Measurements from ENCODE around the gene CST9L. TPM values are rescaled to one million over a fixed set of nuclear protein-coding genes. Genes with fewer than 3 reads are reported as not detected.

The CST9L gene
- total and polyA plus RNA-seq, 2 donors = 0.09 TPM; not detected in 1

DNA sequence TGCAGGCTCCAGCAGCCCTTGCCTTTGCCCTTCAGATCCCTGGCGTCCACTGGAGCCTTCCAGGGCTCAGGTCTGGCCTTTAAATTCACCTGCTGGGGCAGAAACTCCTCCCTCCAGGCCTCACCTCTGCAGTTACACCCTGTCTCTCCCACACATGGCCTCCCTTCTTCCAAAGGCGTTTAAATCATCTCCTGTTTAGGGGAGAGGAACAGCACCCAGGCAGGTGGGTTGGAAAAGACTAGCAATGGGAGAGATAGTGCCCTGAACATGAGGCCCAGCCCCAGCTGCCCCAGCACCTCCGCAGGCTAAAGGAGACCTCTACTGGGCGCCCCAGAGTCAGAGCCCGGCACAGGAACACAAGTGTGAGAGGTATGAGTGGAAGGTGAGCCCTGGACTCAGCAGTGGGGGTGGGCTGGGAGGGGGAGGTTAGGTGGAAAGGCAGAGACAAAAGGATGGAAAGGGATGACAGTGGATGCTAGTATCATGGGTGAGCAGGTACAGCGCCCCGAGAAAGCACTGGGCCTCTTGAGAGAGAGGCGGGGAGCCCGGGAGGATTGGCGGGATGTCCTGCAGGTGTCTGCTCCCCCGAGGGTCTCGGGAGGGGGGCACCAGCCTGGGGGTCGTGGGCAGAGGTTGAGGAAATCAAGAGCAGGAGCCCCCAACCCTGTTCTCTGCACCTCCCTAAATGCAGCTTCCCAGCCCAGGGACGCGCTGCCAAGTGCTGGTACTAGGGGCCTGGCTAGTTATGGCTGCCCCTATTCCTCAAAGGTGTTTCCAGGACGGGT is 37.8 kb upstream of the CST9L start, which contains the start of gene CST9:
TSS of gene CST9 (minus strand) at position 51 of the 785 bp plus-strand sequence. CDS start 53 bp downstream, outside the sequence.
- H3K4me1 ChIP-seq (ENCODE audit: control insufficient read depth in 2 of 2, insufficient read depth in 2 of 2, low read length in 2 of 2) = peaks cover 2 to 47% of the 10 kb centered on the region in 2 donors
- H3K27ac ChIP-seq (ENCODE audit: low read depth in 1 of 2, low read length in 1 of 2) = peak within 1 kb of the TSS in 1 of 2 donors; percentile 48
- H3K36me3 ChIP-seq (ENCODE audit: control insufficient read depth in 2 of 2, insufficient read depth in 2 of 2, low read length in 1 of 2) = no peaks in the 10 kb centered on the region
- DNase-seq (ENCODE audit: low read depth in 6 of 9, low spot score in 9 of 9) = no peak
- H3K9me3 ChIP-seq (ENCODE audit: control insufficient read depth in 2 of 2, insufficient read depth in 1 of 2, low read length in 1 of 2) = peaks cover 0 to 3% of the 10 kb centered on the region in 2 donors
- H3K27me3 ChIP-seq (ENCODE audit: control insufficient read depth in 2 of 2, insufficient read depth in 1 of 2, low read length in 1 of 2) = no peaks in the 10 kb centered on the region
- no peak within 1 kb of the TSS for H3K4me3 ChIP-seq (ENCODE audit: low read length in 2 of 2)
- WGBS = 70% methylated on average over 16 of the region's 16 CpGs

DNA sequence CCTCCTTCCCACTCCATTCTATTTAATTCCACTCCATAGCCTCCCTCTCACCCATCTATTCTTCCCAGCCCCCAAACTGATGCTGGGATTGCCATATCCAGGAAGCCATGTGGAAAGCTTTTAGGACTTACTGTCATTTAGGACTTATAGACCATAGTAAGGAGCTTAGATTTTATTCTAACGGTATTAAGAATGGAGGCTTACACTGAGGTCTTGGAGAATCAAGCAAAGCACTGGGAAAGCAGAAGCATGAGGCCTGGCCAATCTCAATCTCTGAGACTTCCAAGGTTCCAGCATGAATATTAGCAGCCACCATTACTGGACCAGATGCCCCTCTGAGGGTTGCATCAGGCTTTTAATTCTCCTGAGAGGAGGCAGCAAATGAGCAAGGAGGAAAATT is 36.0 kb upstream of the CST9L start:
- no peak overlapping the region for H3K4me3 ChIP-seq (ENCODE audit: low read length in 2 of 2)
- peaks cover 2 to 51% of the 10 kb centered on the region in 2 donors for H3K4me1 ChIP-seq (ENCODE audit: control insufficient read depth in 2 of 2, insufficient read depth in 2 of 2, low read length in 2 of 2)
- no peaks in the 10 kb centered on the region for H3K36me3 ChIP-seq (ENCODE audit: control insufficient read depth in 2 of 2, insufficient read depth in 2 of 2, low read length in 1 of 2)
- WGBS = 97% methylated on average over 1 of the region's 1 CpG
- no peak overlapping the region for H3K27ac ChIP-seq (ENCODE audit: low read depth in 1 of 2, low read length in 1 of 2)
- peaks cover 0 to 3% of the 10 kb centered on the region in 2 donors for H3K9me3 ChIP-seq (ENCODE audit: control insufficient read depth in 2 of 2, insufficient read depth in 1 of 2, low read length in 1 of 2)
- DNase-seq (ENCODE audit: low read depth in 6 of 9, low spot score in 9 of 9) = no peak
- no peaks in the 10 kb centered on the region for H3K27me3 ChIP-seq (ENCODE audit: control insufficient read depth in 2 of 2, insufficient read depth in 1 of 2, low read length in 1 of 2)

DNA sequence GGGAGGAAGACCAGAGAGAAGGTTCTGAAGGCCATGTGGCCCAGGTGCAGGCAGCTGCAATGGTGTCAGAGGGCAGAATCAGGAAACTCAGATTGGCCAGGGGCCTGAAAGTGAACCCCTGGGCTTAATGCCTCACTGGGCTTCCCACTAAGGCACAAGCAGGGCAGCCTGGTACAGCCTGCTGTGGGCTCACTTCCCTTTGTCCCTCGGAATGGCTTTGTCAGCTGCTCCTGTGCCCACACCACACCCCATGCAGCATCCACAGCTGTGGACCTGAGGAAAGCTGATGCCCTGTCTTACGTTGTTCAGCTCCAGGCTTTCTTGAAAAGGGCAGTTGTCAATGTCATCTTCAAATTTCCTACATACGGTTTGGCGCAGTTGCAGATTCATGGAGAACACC is 35.0 kb upstream of the CST9L start:
- Histone ChIP-seq H3K36me3 (ENCODE audit: control insufficient read depth in 2 of 2, insufficient read depth in 2 of 2, low read length in 1 of 2) (no peaks in the 10 kb centered on the region), H3K27me3 (ENCODE audit: control insufficient read depth in 2 of 2, insufficient read depth in 1 of 2, low read length in 1 of 2) (no peaks in the 10 kb centered on the region), H3K9me3 (ENCODE audit: control insufficient read depth in 2 of 2, insufficient read depth in 1 of 2, low read length in 1 of 2) (peaks cover 0 to 3% of the 10 kb centered on the region in 2 donors), H3K4me1 (ENCODE audit: control insufficient read depth in 2 of 2, insufficient read depth in 2 of 2, low read length in 2 of 2) (peaks cover 2 to 51% of the 10 kb centered on the region in 2 donors), H3K27ac (ENCODE audit: low read depth in 1 of 2, low read length in 1 of 2) (no peak overlapping the region), H3K4me3 (ENCODE audit: low read length in 2 of 2) (no peak overlapping the region)
- DNase-seq (ENCODE audit: low read depth in 6 of 9, low spot score in 9 of 9) = no peak
- 93% methylated on average over 4 of the region's 4 CpGs for whole genome bisulfite sequencing

DNA sequence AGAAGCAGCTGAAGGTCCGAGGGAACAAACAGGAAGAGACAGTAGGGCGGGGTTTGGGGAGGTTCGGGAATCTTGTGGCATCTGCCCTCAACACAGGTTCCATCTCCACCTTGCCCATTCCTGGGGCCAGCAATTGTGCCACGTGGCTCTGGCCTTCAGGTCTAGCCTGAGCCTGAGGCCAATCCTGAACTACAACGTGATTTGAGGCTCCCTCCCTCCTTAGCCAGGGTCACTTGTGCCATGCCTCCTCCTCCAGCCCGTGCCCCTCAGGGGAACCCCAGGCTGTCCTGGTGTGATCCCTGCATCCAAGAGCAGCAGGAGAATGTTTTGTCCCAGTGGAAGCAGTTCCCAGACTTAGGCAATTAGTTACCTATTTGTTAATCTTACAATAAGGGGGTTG is 34.4 kb upstream of the CST9L start:
- Histone ChIP-seq H3K4me1 (ENCODE audit: control insufficient read depth in 2 of 2, insufficient read depth in 2 of 2, low read length in 2 of 2) (peaks cover 2 to 51% of the 10 kb centered on the region in 2 donors), H3K4me3 (ENCODE audit: low read length in 2 of 2) (no peak overlapping the region), H3K9me3 (ENCODE audit: control insufficient read depth in 2 of 2, insufficient read depth in 1 of 2, low read length in 1 of 2) (peaks cover 0 to 3% of the 10 kb centered on the region in 2 donors), H3K36me3 (ENCODE audit: control insufficient read depth in 2 of 2, insufficient read depth in 2 of 2, low read length in 1 of 2) (no peaks in the 10 kb centered on the region), H3K27ac (ENCODE audit: low read depth in 1 of 2, low read length in 1 of 2) (no peak overlapping the region), H3K27me3 (ENCODE audit: control insufficient read depth in 2 of 2, insufficient read depth in 1 of 2, low read length in 1 of 2) (no peaks in the 10 kb centered on the region)
- DNase-seq (ENCODE audit: low read depth in 6 of 9, low spot score in 9 of 9) = no peak
- WGBS = 85% methylated on average over 6 of the region's 6 CpGs

DNA sequence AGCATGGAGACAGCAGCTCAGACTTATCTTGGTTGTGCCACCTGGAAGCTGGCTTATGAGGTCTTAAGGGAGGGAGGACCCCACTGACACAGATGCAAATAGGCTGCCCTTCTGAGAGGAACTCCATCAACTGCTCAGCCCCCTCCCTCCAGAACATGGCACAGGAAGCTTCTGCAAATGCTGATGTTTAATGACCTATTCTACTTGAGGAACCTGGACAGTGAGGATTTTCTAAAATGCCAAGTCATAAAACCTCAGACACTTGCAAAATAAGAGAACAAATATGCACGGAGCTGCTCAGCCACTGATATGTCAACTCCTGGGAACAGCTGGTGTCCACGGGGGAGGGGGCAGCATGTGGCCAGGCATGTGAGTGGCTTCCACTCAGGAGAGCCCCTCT is 34.0 kb upstream of the CST9L start:
- WGBS = 16% methylated on average over 2 of the region's 2 CpGs
- H3K27me3 ChIP-seq (ENCODE audit: control insufficient read depth in 2 of 2, insufficient read depth in 1 of 2, low read length in 1 of 2) = no peaks in the 10 kb centered on the region

DNA sequence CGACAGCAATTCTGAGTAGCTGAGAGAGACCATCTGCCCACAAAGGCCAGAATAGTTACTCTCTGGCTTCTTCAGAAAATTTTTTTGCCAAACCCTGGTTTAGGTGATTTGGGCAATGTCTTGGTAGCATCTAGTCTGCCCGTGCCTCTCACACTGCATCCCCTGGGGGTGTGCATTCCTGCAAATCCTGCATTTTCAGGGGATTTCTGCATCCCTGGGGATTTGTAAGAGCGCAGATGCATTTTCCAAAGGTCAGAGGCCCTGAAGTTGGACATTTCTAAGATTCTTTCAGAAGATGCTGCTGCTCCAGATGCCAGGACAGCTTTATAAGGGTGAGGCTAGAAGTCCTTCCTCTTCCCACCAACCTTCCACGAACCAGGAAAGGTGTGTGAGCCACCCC is 33.4 kb upstream of the CST9L start:
- no peak overlapping the region for H3K27ac ChIP-seq (ENCODE audit: low read depth in 1 of 2, low read length in 1 of 2)
- H3K36me3 ChIP-seq (ENCODE audit: control insufficient read depth in 2 of 2, insufficient read depth in 2 of 2, low read length in 1 of 2) = no peaks in the 10 kb centered on the region
- H3K27me3 ChIP-seq (ENCODE audit: control insufficient read depth in 2 of 2, insufficient read depth in 1 of 2, low read length in 1 of 2) = no peaks in the 10 kb centered on the region
- WGBS = 91% methylated on average over 4 of the region's 4 CpGs
- peaks cover under 1 to 42% of the 10 kb centered on the region in 2 donors for H3K4me1 ChIP-seq (ENCODE audit: control insufficient read depth in 2 of 2, insufficient read depth in 2 of 2, low read length in 2 of 2)
- peaks cover 0 to 3% of the 10 kb centered on the region in 2 donors for H3K9me3 ChIP-seq (ENCODE audit: control insufficient read depth in 2 of 2, insufficient read depth in 1 of 2, low read length in 1 of 2)
- H3K4me3 ChIP-seq (ENCODE audit: low read length in 2 of 2) = no peak overlapping the region
- DNase-seq (ENCODE audit: low read depth in 6 of 9, low spot score in 9 of 9) = no peak

More for the DNA sequence above, 34.0 kb upstream of the CST9L start:
- H3K36me3 ChIP-seq (ENCODE audit: control insufficient read depth in 2 of 2, insufficient read depth in 2 of 2, low read length in 1 of 2) = no peaks in the 10 kb centered on the region
- no peak for DNase-seq (ENCODE audit: low read depth in 6 of 9, low spot score in 9 of 9)
- H3K4me3 ChIP-seq (ENCODE audit: low read length in 2 of 2) = no peak overlapping the region
- no peak overlapping the region for H3K27ac ChIP-seq (ENCODE audit: low read depth in 1 of 2, low read length in 1 of 2)
- H3K9me3 ChIP-seq (ENCODE audit: control insufficient read depth in 2 of 2, insufficient read depth in 1 of 2, low read length in 1 of 2) = peaks cover 0 to 3% of the 10 kb centered on the region in 2 donors
- H3K4me1 ChIP-seq (ENCODE audit: control insufficient read depth in 2 of 2, insufficient read depth in 2 of 2, low read length in 2 of 2) = peaks cover 2 to 46% of the 10 kb centered on the region in 2 donors

DNA sequence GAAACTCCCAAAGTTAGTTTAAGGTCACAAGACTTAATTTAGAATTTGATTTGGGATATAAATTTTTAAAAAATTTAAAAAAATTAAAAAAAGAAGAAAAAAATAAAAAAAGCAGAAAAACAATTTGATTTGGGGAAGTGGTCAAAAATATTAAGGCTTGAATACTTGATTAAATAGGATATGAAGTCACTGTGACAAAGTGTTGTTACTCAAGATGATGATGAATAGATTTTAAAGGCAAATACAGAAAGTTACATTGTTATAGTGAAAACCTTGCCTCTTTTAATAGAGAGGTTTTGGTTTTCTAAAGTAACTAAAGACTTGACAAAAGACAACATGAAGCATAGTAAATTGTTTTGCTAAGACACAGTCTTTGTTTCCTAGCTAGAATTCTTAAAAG is 30.2 kb upstream of the CST9L start:
- peaks cover 0 to 3% of the 10 kb centered on the region in 2 donors for H3K9me3 ChIP-seq (ENCODE audit: control insufficient read depth in 2 of 2, insufficient read depth in 1 of 2, low read length in 1 of 2)
- no peak overlapping the region for H3K27ac ChIP-seq (ENCODE audit: low read depth in 1 of 2, low read length in 1 of 2)
- H3K36me3 ChIP-seq (ENCODE audit: control insufficient read depth in 2 of 2, insufficient read depth in 2 of 2, low read length in 1 of 2) = no peaks in the 10 kb centered on the region
- no peak overlapping the region for H3K4me3 ChIP-seq (ENCODE audit: low read length in 2 of 2)
- H3K4me1 ChIP-seq (ENCODE audit: control insufficient read depth in 2 of 2, insufficient read depth in 2 of 2, low read length in 2 of 2) = peaks cover 0 to 28% of the 10 kb centered on the region in 2 donors
- H3K27me3 ChIP-seq (ENCODE audit: control insufficient read depth in 2 of 2, insufficient read depth in 1 of 2, low read length in 1 of 2) = no peaks in the 10 kb centered on the region
- DNase-seq (ENCODE audit: low read depth in 6 of 9, low spot score in 9 of 9) = no peak

DNA sequence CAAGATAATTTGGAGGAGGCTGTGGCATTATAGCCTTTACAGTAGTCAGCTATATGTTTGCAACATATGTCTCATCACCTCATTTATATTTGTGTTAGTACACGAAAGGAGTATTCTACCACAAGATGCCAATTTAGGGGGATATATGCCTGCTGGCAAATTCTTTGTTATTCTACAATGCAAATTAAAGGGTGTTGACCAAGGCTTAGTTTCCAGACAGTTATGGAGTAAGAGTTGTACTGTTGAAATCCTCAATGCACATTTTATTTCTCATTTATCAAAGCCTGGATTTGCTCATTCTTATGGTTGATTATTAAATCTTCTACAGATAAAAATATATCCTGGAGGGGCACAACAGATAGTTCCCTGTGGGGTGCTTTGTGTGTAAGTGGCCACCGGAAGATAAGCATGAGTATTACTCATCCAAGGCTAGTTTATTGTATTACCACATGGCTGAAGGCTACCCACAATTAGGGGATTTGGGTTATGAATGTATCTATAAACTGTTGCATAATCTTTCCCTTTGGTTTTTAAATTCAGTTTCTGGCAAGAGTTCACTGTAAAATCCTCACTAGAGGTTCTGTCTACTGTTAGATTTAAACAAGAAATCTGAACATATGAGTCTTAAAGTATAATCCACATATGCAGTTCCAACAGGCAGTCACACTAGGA is 28.4 kb upstream of the CST9L start:
- no peaks in the 10 kb centered on the region for H3K36me3 ChIP-seq (ENCODE audit: control insufficient read depth in 2 of 2, insufficient read depth in 2 of 2, low read length in 1 of 2)
- no peak overlapping the region for H3K27ac ChIP-seq (ENCODE audit: low read depth in 1 of 2, low read length in 1 of 2)
- peaks cover 0 to 10% of the 10 kb centered on the region in 2 donors for H3K4me1 ChIP-seq (ENCODE audit: control insufficient read depth in 2 of 2, insufficient read depth in 2 of 2, low read length in 2 of 2)
- peaks cover 0 to 3% of the 10 kb centered on the region in 2 donors for H3K9me3 ChIP-seq (ENCODE audit: control insufficient read depth in 2 of 2, insufficient read depth in 1 of 2, low read length in 1 of 2)
- DNase-seq (ENCODE audit: low read depth in 6 of 9, low spot score in 9 of 9) = no peak
- no peak overlapping the region for H3K4me3 ChIP-seq (ENCODE audit: low read length in 2 of 2)
- 96% methylated on average over 2 of the region's 2 CpGs for WGBS
- H3K27me3 ChIP-seq (ENCODE audit: control insufficient read depth in 2 of 2, insufficient read depth in 1 of 2, low read length in 1 of 2) = no peaks in the 10 kb centered on the region

DNA sequence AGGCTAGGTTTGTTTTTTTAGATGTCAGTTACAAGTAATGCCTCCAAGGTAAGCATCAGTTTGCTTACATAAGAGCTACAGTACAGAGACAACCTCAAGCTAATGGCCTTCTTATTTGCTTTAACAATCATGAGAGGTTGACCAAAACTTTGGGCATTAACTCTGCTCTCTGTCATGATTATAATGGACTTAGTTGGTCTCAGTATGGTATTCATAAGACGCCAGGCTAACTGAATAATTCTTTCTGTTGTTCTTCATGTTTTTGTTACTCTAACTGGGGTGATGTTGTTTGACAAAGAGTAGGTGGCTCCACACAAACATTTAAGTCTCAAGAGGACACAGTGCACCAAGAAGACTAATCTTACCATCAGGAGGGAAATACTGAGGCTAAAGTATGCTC is 27.7 kb upstream of the CST9L start:
- WGBS = 97% methylated on average over 1 of the region's 1 CpG
- H3K27me3 ChIP-seq (ENCODE audit: control insufficient read depth in 2 of 2, insufficient read depth in 1 of 2, low read length in 1 of 2) = no peaks in the 10 kb centered on the region

More for the DNA sequence above, 27.7 kb upstream of the CST9L start:
- no peak overlapping the region for H3K4me3 ChIP-seq (ENCODE audit: low read length in 2 of 2)
- no peaks in the 10 kb centered on the region for H3K9me3 ChIP-seq (ENCODE audit: control insufficient read depth in 2 of 2, insufficient read depth in 1 of 2, low read length in 1 of 2)
- no peak overlapping the region for H3K27ac ChIP-seq (ENCODE audit: low read depth in 1 of 2, low read length in 1 of 2)
- H3K36me3 ChIP-seq (ENCODE audit: control insufficient read depth in 2 of 2, insufficient read depth in 2 of 2, low read length in 1 of 2) = no peaks in the 10 kb centered on the region
- no peak for DNase-seq (ENCODE audit: low read depth in 6 of 9, low spot score in 9 of 9)
- H3K4me1 ChIP-seq (ENCODE audit: control insufficient read depth in 2 of 2, insufficient read depth in 2 of 2, low read length in 2 of 2) = peaks cover 0 to 2% of the 10 kb centered on the region in 2 donors
